OCI-LY3 (cell line): ENCODE data around the gene PTPRN2.

Source experiments
- H2AFZ ChIP-seq: fragments of 200-600, 300-600 bp; shearing (Covaris generic); 2 replicates; pipeline ENCODE4 v1.6.0; 2014; ENCODE audit warnings: antibody characterized with exemption, low read depth, low read length
- H3K27ac ChIP-seq: fragments of 200-600, 300-600 bp; sonication (generic); 2 replicates; pipeline ENCODE4 v1.5.1; 2014; ENCODE audit warnings: mild to moderate bottlenecking, low read length, moderate library complexity, mixed read lengths
- H3K27me3 ChIP-seq: fragments of 200-600, 300-600 bp; sonication (generic); 2 replicates; pipeline ENCODE4 v1.6.1; 2014; ENCODE audit warnings: low read depth, low read length, mixed read lengths
- H3K36me3 ChIP-seq: fragments of 200-600, 300-600 bp; sonication (generic); replicated peaks from 2 replicates; pipeline ENCODE3; 2014; ENCODE audit warnings: low read depth, low read length, mixed read lengths
- H3K4me1 ChIP-seq: fragments of 300-600, 200-600 bp; sonication (generic); 2 replicates; pipeline ENCODE4 v1.6.1; 2014; ENCODE audit warnings: low read length, mixed read lengths
- H3K4me2 ChIP-seq: fragments of 200-600, 300-600 bp; sonication (generic); 2 replicates; pipeline ENCODE4 v1.6.1; 2014; ENCODE audit warnings: low read length, mixed read lengths
- H3K4me3 ChIP-seq: fragments of 300-600, 200-600 bp; sonication (generic); 2 replicates; pipeline ENCODE4 v1.5.1; 2014; ENCODE audit warnings: antibody characterized with exemption, mild to moderate bottlenecking, low read length, moderate library complexity
- H3K79me2 ChIP-seq: fragments of 300-600, 200-600 bp; shearing (Covaris generic); 2 replicates; pipeline ENCODE4 v1.6.1; 2014; ENCODE audit warnings: mild to moderate bottlenecking, low read length, mixed read lengths
- H3K9ac ChIP-seq: fragments of 300-600, 200-600 bp; shearing (Covaris generic); 2 replicates; pipeline ENCODE4 v1.6.0; 2014; ENCODE audit warnings: mild to moderate bottlenecking, low read length, moderate library complexity
- H3K9me3 ChIP-seq: fragments of 200-600, 300-600 bp; shearing (Covaris generic); 2 replicates; pipeline ENCODE4 v1.6.1; 2014; ENCODE audit warnings: low read length, mixed read lengths; ENCODE audit not compliant: insufficient read depth
- H4K20me1 ChIP-seq: fragments of 200-600, 300-600 bp; sonication (generic); 2 replicates; pipeline ENCODE4 v1.6.1; 2016; ENCODE audit warnings: low read length, mixed read lengths; ENCODE audit not compliant: insufficient read depth
- CTCF ChIP-seq: fragments of 200-600, 300-600 bp; sonication (generic); IDR thresholded peaks from 2 replicates; pipeline ENCODE4 v1.5.1; 2014; ENCODE audit warnings: antibody characterized with exemption, low read length, low read depth
- EZH2phosphoT487 ChIP-seq: fragments of 200-600 bp; shearing (Covaris generic); IDR thresholded peaks from 2 replicates; pipeline ENCODE4 v1.6.1; 2018; ENCODE audit warnings: antibody characterized with exemption, mixed run types, low read depth

Gene PTPRN2

GRCh38 chr7:157755741-157756140 is 831.9 kb downstream of the PTPRN2 start:
- Histone ChIP-seq H3K36me3 (no peaks in the 10 kb centered on the region), H3K9ac (no peak overlapping the region), H3K27ac (no peak overlapping the region), H3K79me2 (no peaks in the 10 kb centered on the region), H3K9me3 (no peaks in the 10 kb centered on the region), H3K4me2 (no peak overlapping the region), H4K20me1 (no peaks in the 10 kb centered on the region), H2AFZ (no peak overlapping the region), H3K4me1 (no peaks in the 10 kb centered on the region), H3K27me3 (no peaks in the 10 kb centered on the region), H3K4me3 (no peak overlapping the region)
- TF ChIP-seq CTCF (no peak), EZH2phosphoT487 (no peak)

GRCh38 chr7:157754416-157754790 is 833.2 kb downstream of the PTPRN2 start:
- H4K20me1 ChIP-seq = no peaks in the 10 kb centered on the region
- H3K36me3 ChIP-seq = no peaks in the 10 kb centered on the region
- H3K79me2 ChIP-seq = no peaks in the 10 kb centered on the region
- no peak overlapping the region for H3K27ac ChIP-seq
- no peak overlapping the region for H3K9ac ChIP-seq
- no peak overlapping the region for H2AFZ ChIP-seq
- H3K4me3 ChIP-seq = no peak overlapping the region
- no peaks in the 10 kb centered on the region for H3K27me3 ChIP-seq
- TF ChIP-seq EZH2phosphoT487 (no peak), CTCF (no peak)
- H3K4me1 ChIP-seq = no peaks in the 10 kb centered on the region
- no peaks in the 10 kb centered on the region for H3K9me3 ChIP-seq
- no peak overlapping the region for H3K4me2 ChIP-seq

GRCh38 chr7:157753713-157754415 is 833.8 kb downstream of the PTPRN2 start:
- H2AFZ ChIP-seq = no peak overlapping the region
- H3K4me2 ChIP-seq = no peak overlapping the region
- no peak for TF ChIP-seq EZH2phosphoT487
- no peak for TF ChIP-seq CTCF
- H3K36me3 ChIP-seq = no peaks in the 10 kb centered on the region
- no peaks in the 10 kb centered on the region for H4K20me1 ChIP-seq
- no peak overlapping the region for H3K27ac ChIP-seq
- no peaks in the 10 kb centered on the region for H3K9me3 ChIP-seq
- H3K4me3 ChIP-seq = no peak overlapping the region
- H3K79me2 ChIP-seq = no peaks in the 10 kb centered on the region
- no peaks in the 10 kb centered on the region for H3K27me3 ChIP-seq
- no peaks in the 10 kb centered on the region for H3K4me1 ChIP-seq
- H3K9ac ChIP-seq = no peak overlapping the region

GRCh38 chr7:157752832-157753291 is 834.8 kb downstream of the PTPRN2 start:
- no peak overlapping the region for H3K4me2 ChIP-seq
- no peaks in the 10 kb centered on the region for H3K79me2 ChIP-seq
- no peaks in the 10 kb centered on the region for H3K9me3 ChIP-seq
- TF ChIP-seq CTCF = no peak
- H3K27ac ChIP-seq = no peak overlapping the region
- no peak overlapping the region for H2AFZ ChIP-seq
- no peaks in the 10 kb centered on the region for H4K20me1 ChIP-seq
- H3K4me1 ChIP-seq = no peaks in the 10 kb centered on the region
- no peak overlapping the region for H3K4me3 ChIP-seq
- no peak overlapping the region for H3K9ac ChIP-seq
- no peaks in the 10 kb centered on the region for H3K27me3 ChIP-seq
- no peaks in the 10 kb centered on the region for H3K36me3 ChIP-seq
